Measurements from ENCODE around the gene PSMD12. TPM values are rescaled to one million over a fixed set of nuclear protein-coding genes. Genes with fewer than 3 reads are reported as not detected.

The PSMD12 gene
- total RNA-seq, 1 donor from 2014 or later: 39.7 TPM

DNA sequence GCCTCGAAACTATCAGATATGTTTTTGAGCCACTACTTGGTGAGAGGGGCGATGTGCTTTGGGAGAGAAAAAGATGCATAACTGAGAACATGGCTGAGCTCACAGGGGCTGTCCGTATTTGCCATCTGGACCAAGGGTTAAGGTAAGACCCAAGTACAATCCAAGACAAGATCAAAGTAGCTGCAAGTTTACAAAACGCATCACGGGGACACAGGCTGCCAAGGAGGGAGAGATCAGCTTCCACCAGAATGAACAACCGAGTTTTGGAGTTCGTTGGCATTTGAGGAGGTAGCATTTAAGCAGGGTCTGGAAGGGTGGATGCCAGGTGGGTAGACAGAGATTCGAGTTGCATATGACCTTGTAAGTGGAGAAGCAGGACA, 12.9 kb upstream of the PSMD12 start:
- Histone ChIP-seq H3K27me3 (peaks cover 27% of the 10 kb centered on the region), H2AFZ (replicated peaks) (peak overlapping the region; percentile 83), H3K9ac (no peak overlapping the region), H3K4me3 (peak overlapping the region; percentile 77), H3K27ac (no peak overlapping the region), H3K9me3 (ENCODE audit: low read depth) (no peaks in the 10 kb centered on the region), H3K36me3 (no peaks in the 10 kb centered on the region), H3F3A (ENCODE audit: low read depth) (peaks cover 38% of the 10 kb centered on the region), H3K4me2 (peak overlapping the region; percentile 95), H3K4me1 (peaks cover 6% of the 10 kb centered on the region), H4K20me1 (ENCODE audit: low read depth) (no peaks in the 10 kb centered on the region), H3K79me2 (ENCODE audit: low read depth) (peaks cover 6% of the 10 kb centered on the region)
- peak overlapping the region; percentile 92 for H3K4me3 Mint-ChIP-seq
- peaks cover 16% of the 10 kb centered on the region for H3K36me3 Mint-ChIP-seq
- peaks cover 25% of the 10 kb centered on the region for H3K4me1 Mint-ChIP-seq
- H3K9me3 Mint-ChIP-seq: no peaks in the 10 kb centered on the region
- TF ChIP-seq EZH2phosphoT487 (IDR thresholded peaks at IDR 0.05) (no peak), EZH2 (IDR thresholded peaks at IDR 0.05) (no peak)
- TF ChIP-seq, protein P1, sequence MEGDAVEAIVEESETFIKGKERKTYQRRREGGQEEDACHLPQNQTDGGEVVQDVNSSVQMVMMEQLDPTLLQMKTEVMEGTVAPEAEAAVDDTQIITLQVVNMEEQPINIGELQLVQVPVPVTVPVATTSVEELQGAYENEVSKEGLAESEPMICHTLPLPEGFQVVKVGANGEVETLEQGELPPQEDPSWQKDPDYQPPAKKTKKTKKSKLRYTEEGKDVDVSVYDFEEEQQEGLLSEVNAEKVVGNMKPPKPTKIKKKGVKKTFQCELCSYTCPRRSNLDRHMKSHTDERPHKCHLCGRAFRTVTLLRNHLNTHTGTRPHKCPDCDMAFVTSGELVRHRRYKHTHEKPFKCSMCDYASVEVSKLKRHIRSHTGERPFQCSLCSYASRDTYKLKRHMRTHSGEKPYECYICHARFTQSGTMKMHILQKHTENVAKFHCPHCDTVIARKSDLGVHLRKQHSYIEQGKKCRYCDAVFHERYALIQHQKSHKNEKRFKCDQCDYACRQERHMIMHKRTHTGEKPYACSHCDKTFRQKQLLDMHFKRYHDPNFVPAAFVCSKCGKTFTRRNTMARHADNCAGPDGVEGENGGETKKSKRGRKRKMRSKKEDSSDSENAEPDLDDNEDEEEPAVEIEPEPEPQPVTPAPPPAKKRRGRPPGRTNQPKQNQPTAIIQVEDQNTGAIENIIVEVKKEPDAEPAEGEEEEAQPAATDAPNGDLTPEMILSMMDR (IDR thresholded peaks at IDR 0.05): no peak
- H3K27me3 Mint-ChIP-seq (ENCODE audit: insufficient read depth, low read depth): peaks cover 3% of the 10 kb centered on the region
- no peak for DNase-seq (ENCODE audit: low spot score)
- H3K27ac Mint-ChIP-seq: no peak overlapping the region

DNA sequence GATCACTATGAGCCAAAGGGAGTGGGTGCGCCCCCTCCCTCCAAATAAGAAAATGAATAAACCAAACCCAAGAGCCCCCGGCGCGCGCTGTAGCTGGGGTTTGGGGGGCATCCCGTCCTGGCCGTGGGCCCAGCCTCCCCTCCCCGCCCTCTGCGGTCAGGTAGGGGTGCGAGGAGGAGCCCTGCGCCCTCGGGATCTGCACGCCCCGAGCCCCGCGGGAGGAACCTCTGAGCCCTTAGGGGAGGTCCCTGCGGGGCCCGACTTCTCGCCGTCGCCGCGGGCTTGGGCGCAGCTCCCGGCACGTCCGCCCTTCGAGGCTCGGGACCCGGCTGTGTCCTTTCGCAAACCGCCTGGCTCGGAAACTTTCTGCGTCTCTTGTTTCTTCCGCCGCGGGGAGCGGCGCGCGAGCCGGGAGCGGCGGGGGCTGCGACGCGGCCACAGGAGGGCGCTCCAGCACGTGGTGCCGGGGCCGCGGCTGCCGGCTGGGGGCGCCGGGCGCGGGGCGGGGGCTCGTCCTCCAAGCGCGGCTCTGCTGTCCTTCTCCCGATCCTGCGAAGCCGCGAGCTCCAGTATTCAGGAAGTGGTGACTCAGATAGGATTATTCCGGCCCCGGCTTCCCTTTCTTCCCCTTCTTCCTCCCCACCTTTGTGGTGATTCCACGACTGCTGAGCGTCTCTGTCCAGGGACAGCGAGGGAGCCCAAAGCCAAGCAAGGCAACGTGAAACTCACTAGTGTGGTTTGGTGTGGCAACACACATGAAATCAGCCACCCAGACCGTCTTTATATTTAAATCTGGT, 12.3 kb upstream of the PSMD12 start:
- peaks cover 6% of the 10 kb centered on the region for H3K4me1 ChIP-seq
- Mint-ChIP-seq H3K27ac (peak overlapping the region; percentile 89), H3K4me3 (peak overlapping the region; percentile 92), H3K9me3 (no peaks in the 10 kb centered on the region), H3K36me3 (peaks cover 13% of the 10 kb centered on the region), H3K4me1 (peaks cover 26% of the 10 kb centered on the region), H3K27me3 (ENCODE audit: insufficient read depth, low read depth) (peaks cover 3% of the 10 kb centered on the region)
- H3K9me3 ChIP-seq (ENCODE audit: low read depth): no peaks in the 10 kb centered on the region
- TF ChIP-seq EZH2phosphoT487 (IDR thresholded peaks at IDR 0.05): no peak
- TF ChIP-seq, protein P1 (IDR thresholded peaks at IDR 0.05): peak; percentile 60
- TF ChIP-seq EZH2 (IDR thresholded peaks at IDR 0.05): peak; percentile 52
- peak overlapping the region; percentile 77 for H3K4me3 ChIP-seq
- peaks cover 6% of the 10 kb centered on the region for H3K79me2 ChIP-seq (ENCODE audit: low read depth)
- H3K27me3 ChIP-seq: peaks cover 27% of the 10 kb centered on the region
- H3K27ac ChIP-seq: no peak overlapping the region
- H4K20me1 ChIP-seq (ENCODE audit: low read depth): no peaks in the 10 kb centered on the region
- peaks cover 38% of the 10 kb centered on the region for H3F3A ChIP-seq (ENCODE audit: low read depth)
- DNase-seq (ENCODE audit: low spot score): peak; percentile 93
- peak overlapping the region; percentile 88 for H2AFZ ChIP-seq (replicated peaks)
- peak overlapping the region; percentile 95 for H3K4me2 ChIP-seq
- no peaks in the 10 kb centered on the region for H3K36me3 ChIP-seq
- no peak overlapping the region for H3K9ac ChIP-seq

DNA sequence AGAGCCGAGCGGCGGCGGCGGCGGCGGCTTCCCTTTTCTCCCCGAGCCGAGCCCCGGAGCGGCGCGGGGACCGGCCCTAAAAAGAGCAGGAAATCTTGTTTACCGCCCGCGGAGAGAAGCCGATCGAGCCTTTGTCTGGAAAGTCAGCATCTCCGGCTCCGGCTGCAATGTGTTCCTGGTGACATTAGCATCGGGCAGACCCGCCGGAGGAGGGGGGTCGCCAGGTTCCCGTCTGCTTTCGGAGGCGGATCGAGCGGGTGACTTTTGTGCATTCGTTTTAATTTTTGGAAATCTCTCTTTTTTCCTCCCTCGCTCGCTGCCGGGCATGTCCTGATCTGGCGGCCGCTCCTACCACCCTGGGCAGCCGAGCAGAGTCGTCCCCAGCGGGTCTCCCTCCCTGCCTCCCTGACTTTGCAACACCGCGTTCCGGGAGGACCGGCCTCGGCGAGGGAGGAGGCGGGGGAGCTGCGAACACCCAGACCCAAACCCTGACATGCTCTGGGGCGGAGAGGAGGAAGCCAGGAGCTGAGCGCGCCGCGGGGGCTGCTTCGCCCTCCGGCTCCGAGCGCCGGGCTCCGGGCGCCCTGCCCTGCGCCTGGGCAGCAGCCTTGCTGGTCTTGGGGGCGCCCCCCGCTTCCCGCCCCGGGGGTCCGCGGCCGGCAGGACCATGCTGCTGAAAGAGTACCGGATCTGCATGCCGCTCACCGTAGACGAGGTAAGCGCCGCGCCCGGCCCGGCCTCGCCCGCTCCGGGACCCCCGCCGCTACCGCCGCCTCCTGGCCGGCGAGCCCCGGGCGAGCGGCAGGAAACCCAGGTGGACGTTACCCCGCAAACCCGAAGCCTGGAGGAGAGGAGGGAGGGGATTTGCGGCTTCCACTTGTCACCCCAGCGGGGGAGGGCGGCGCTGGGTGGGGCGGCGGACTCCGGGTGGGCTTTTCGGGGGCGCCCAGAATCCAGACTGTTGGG, 11.4 kb upstream of the PSMD12 start:
- Histone ChIP-seq H3K27ac (peak overlapping the region; percentile 48), H2AFZ (replicated peaks) (peak overlapping the region; percentile 88), H3K36me3 (no peaks in the 10 kb centered on the region), H3K9me3 (ENCODE audit: low read depth) (no peaks in the 10 kb centered on the region), H3K4me2 (peak overlapping the region; percentile 95), H3K4me3 (peak overlapping the region; percentile 77), H4K20me1 (ENCODE audit: low read depth) (no peaks in the 10 kb centered on the region), H3K4me1 (peaks cover 6% of the 10 kb centered on the region), H3F3A (ENCODE audit: low read depth) (peaks cover 38% of the 10 kb centered on the region), H3K27me3 (peaks cover 27% of the 10 kb centered on the region), H3K79me2 (ENCODE audit: low read depth) (peaks cover 6% of the 10 kb centered on the region), H3K9ac (peak overlapping the region; percentile 37)
- DNase-seq (ENCODE audit: low spot score): peak; percentile 86
- H3K27ac Mint-ChIP-seq: no peak overlapping the region
- H3K36me3 Mint-ChIP-seq: peaks cover 13% of the 10 kb centered on the region
- no peaks in the 10 kb centered on the region for H3K9me3 Mint-ChIP-seq
- TF ChIP-seq EZH2phosphoT487 (IDR thresholded peaks at IDR 0.05) (no peak), EZH2 (IDR thresholded peaks at IDR 0.05) (peak; percentile 24)
- TF ChIP-seq, protein P1 (IDR thresholded peaks at IDR 0.05): peak; percentile 50
- H3K4me3 Mint-ChIP-seq: peak overlapping the region; percentile 92
- peaks cover 26% of the 10 kb centered on the region for H3K4me1 Mint-ChIP-seq
- H3K27me3 Mint-ChIP-seq (ENCODE audit: insufficient read depth, low read depth): peaks cover 3% of the 10 kb centered on the region

All from neural progenitor cell (in vitro differentiated cells).